HepG2 (cell line): ENCODE data around the gene CASZ1. TPM values are rescaled to one million over a fixed set of nuclear protein-coding genes. Genes with fewer than 3 reads are reported as not detected.

Experiments
- ATAC-seq: fragments of 200-7000 bp; cut with Tn5 transposase; 3 replicates; pipeline ENCODE4 v1.9.1; 2020; ENCODE audit warnings: mild to moderate bottlenecking, moderate library complexity
- BruUV-seq: library from RNA; stranded (reverse); fragments of 400-500 nt; replicated peaks from 2 replicates; lab custom pipeline; 2021; lab: Mats Ljungman, UMichigan
- CTCF ChIA-PET: fragments of 300-600 bp; formaldehyde crosslinking; extraction: SDS; loops from one replicate; lab custom pipeline; 2021; ENCODE audit warnings: low total read pairs, inconsistent platforms, low intra/inter-chr PET ratio; lab: Yijun Ruan, JAX
- POLR2A ChIA-PET: fragments of 350-600 bp; sonication (Branson Sonifier 250); formaldehyde crosslinking; loops from one replicate; lab custom pipeline; 2020; ENCODE audit warnings: antibody characterized with exemption, inconsistent platforms; lab: Yijun Ruan, JAX
- DNase-seq: peaks from one replicate; pipeline ENCODE4 v3.0.0-alpha.2; 2015; ENCODE audit warnings: low spot score
- FAIRE-seq: peaks from 3 replicates; lab custom pipeline; 2011; peaks lifted over from hg19 to GRCh38; lab: Jason Lieb, UNC
- H2AFZ ChIP-seq: one replicate; pipeline ENCODE4 v1.6.1; 2011; ENCODE audit warnings: low read length, inconsistent platforms
- H3K27ac ChIP-seq: fragments of 300-600 bp; 3 replicates; pipeline ENCODE4 v1.8.0; 2011; ENCODE audit warnings: mixed run types, mild to moderate bottlenecking, mixed read lengths, low read length, inconsistent platforms; ENCODE audit not compliant: insufficient read depth; ENCODE audit errors: extremely low read length
- H3K27me3 ChIP-seq, 2 experiments: fragments of 200-600 bp in 1 of 2; 2 replicates in 1 of 2; 3 replicates in 1 of 2; pipeline versions ENCODE4 v1.6.0 to v1.8.0; 2011; ENCODE audit warnings: low read length in 2 of 2, mild to moderate bottlenecking in 2 of 2, moderate library complexity in 2 of 2, inconsistent platforms in 1 of 2; ENCODE audit not compliant: insufficient read depth in 2 of 2, control insufficient read depth in 1 of 2
- H3K36me3 ChIP-seq, 2 experiments: fragments of 200-600 bp in 1 of 2; replicated peaks in 1 of 2; 2 replicates in 1 of 2; 3 replicates in 1 of 2; pipeline versions ENCODE4 v1.5.1 to v1.8.0; 2011; ENCODE audit warnings: low read length in 2 of 2, inconsistent platforms in 1 of 2; ENCODE audit not compliant: insufficient read depth in 2 of 2, control insufficient read depth in 1 of 2
- H3K4me1 ChIP-seq: 2 replicates; pipeline ENCODE4 v1.5.1; 2012; ENCODE audit warnings: low read length, inconsistent platforms; ENCODE audit not compliant: insufficient read depth
- H3K4me2 ChIP-seq: 2 replicates; pipeline ENCODE4 v1.6.0; 2011; ENCODE audit warnings: low read depth, low read length, inconsistent platforms
- H3K4me3 ChIP-seq, 3 experiments: fragments of 200-600 bp in 1 of 3; sonication (generic), shearing (Covaris generic) in 1 of 3; replicated peaks in 1 of 3; 2 replicates each; pipeline ENCODE4 v1.5.1; 2011 to 2016; ENCODE audit warnings: low read length in 3 of 3, inconsistent platforms in 2 of 3, low read depth in 2 of 3, mild to moderate bottlenecking in 2 of 3, control low read depth in 1 of 3, mixed read lengths in 1 of 3; ENCODE audit not compliant: insufficient read depth in 1 of 3
- H3K79me2 ChIP-seq: one replicate; pipeline ENCODE4 v1.6.1; 2011; ENCODE audit warnings: low read length, inconsistent platforms; ENCODE audit not compliant: insufficient read depth
- H3K9ac ChIP-seq: 2 replicates; pipeline ENCODE4 v1.6.0; 2011; ENCODE audit warnings: mild to moderate bottlenecking, low read depth, low read length, inconsistent platforms; ENCODE audit not compliant: insufficient read depth
- H3K9me3 ChIP-seq: 2 replicates; pipeline ENCODE4 v1.5.1; 2012; ENCODE audit warnings: mild to moderate bottlenecking, low read length
- H4K20me1 ChIP-seq: 2 replicates; pipeline ENCODE4 v1.6.0; 2011; ENCODE audit warnings: inconsistent platforms, mild to moderate bottlenecking, low read length, moderate library complexity; ENCODE audit not compliant: insufficient read depth
- BRD4 ChIP-seq: sonication (generic); formaldehyde crosslinking; IDR thresholded peaks from 2 replicates; pipeline ENCODE4 v1.4.0; 2020; ENCODE audit warnings: missing genetic modification reagents
- DMTF1 ChIP-seq: sonication (generic); formaldehyde crosslinking; IDR thresholded peaks from 2 replicates; pipeline ENCODE4 v1.4.0; 2020; ENCODE audit warnings: mild to moderate bottlenecking, missing genetic modification reagents
- DPF2 ChIP-seq: sonication (generic); formaldehyde crosslinking; IDR thresholded peaks from 2 replicates; pipeline ENCODE4 v1.4.0; 2020; ENCODE audit warnings: mild to moderate bottlenecking, low read depth, missing genetic modification reagents, borderline replicate concordance
- GTF3A ChIP-seq: sonication (generic); formaldehyde crosslinking; conservative IDR thresholded peaks from 2 replicates; pipeline ENCODE4 v1.4.0; 2020; ENCODE audit warnings: mild to moderate bottlenecking, missing genetic modification reagents
- HMGA1 ChIP-seq: sonication (generic); formaldehyde crosslinking; conservative IDR thresholded peaks from 2 replicates; pipeline ENCODE4 v1.4.0; 2020; ENCODE audit warnings: missing genetic modification reagents
- MED8 ChIP-seq: sonication (generic); formaldehyde crosslinking; IDR thresholded peaks from 2 replicates; pipeline ENCODE4 v1.8.1; 2023; ENCODE audit warnings: mild to moderate bottlenecking, missing genetic modification reagents; ENCODE audit not compliant: insufficient replicate concordance
- NR2F1 ChIP-seq, 2 experiments: fragments of 450-650 bp in 1 of 2; formaldehyde crosslinking in 1 of 2; IDR thresholded peaks; 2 replicates each; pipeline versions ENCODE4 v1.5.0 to v1.6.1; 2016 to 2020; ENCODE audit warnings: mild to moderate bottlenecking in 1 of 2, missing compliant biosample characterization in 1 of 2, missing genetic modification reagents in 1 of 2, moderate library complexity in 1 of 2
- NR2F6 ChIP-seq, 2 experiments: IDR thresholded peaks; 2 replicates each; pipeline ENCODE4 v1.6.1; 2016; ENCODE audit warnings: antibody characterized with exemption in 1 of 2, mild to moderate bottlenecking in 1 of 2
- SALL1 ChIP-seq: sonication (generic); formaldehyde crosslinking; IDR thresholded peaks from 2 replicates; pipeline ENCODE4 v1.8.0; 2022; ENCODE audit warnings: mild to moderate bottlenecking, missing genetic modification reagents
- SOX5 ChIP-seq: IDR thresholded peaks from 2 replicates; pipeline ENCODE4 v1.6.1; 2016; ENCODE audit warnings: borderline replicate concordance
- SP1 ChIP-seq, 2 experiments: fragments of 450-650 bp in 1 of 2; sonication (generic) in 1 of 2; formaldehyde crosslinking in 1 of 2; IDR thresholded peaks; 2 replicates each; pipeline versions ENCODE4 v1.4.0 to v1.6.1; 2016 to 2020; ENCODE audit warnings: missing genetic modification reagents in 1 of 2
- TEAD3 ChIP-seq: optimal IDR thresholded peaks from 2 replicates; pipeline ENCODE3; 2016; ENCODE audit warnings: borderline replicate concordance
- THAP11 ChIP-seq: IDR thresholded peaks from 2 replicates; pipeline ENCODE4 v1.6.1; 2016; ENCODE audit warnings: missing biosample characterization, missing genetic modification reagents
- ZBTB25 ChIP-seq: IDR thresholded peaks from 2 replicates; pipeline ENCODE4 v1.6.1; 2018; ENCODE audit warnings: missing genetic modification reagents
- ZNF101 ChIP-seq: sonication (generic); formaldehyde crosslinking; IDR thresholded peaks from 2 replicates; pipeline ENCODE4 v1.4.0; 2020; ENCODE audit warnings: mild to moderate bottlenecking, low read depth, missing genetic modification reagents, borderline replicate concordance
- ZNF17 ChIP-seq: sonication (generic); formaldehyde crosslinking; IDR thresholded peaks from 2 replicates; pipeline ENCODE4 v1.5.0; 2020; ENCODE audit warnings: mild to moderate bottlenecking, missing genetic modification reagents
- ZNF557 ChIP-seq: sonication (generic); formaldehyde crosslinking; IDR thresholded peaks from 2 replicates; pipeline ENCODE4 v1.4.0; 2020; ENCODE audit warnings: missing genetic modification reagents
- ZNF580 ChIP-seq: IDR thresholded peaks from 2 replicates; pipeline ENCODE4 v1.6.1; 2016; ENCODE audit warnings: low read depth, borderline replicate concordance
- ZNF776 ChIP-seq: sonication (generic); formaldehyde crosslinking; IDR thresholded peaks from 2 replicates; pipeline ENCODE4 v1.4.0; 2020; ENCODE audit warnings: mild to moderate bottlenecking, missing genetic modification reagents
- WGBS: methylation state at CpG from one replicate; pipeline ENCODE4 v1.1.6; 2017; ENCODE audit warnings: low lambda C conversion rate; 5-methylcytosine and 5-hydroxymethylcytosine counted together
- in situ Hi-C: cut with HindIII; loops from 2 replicates; pipeline ENCODE4 v1.10.0; 2017; ENCODE audit warnings: low pct_unique_long_range_greater_than_20kb; ENCODE audit not compliant: extremely low pct_ligation_motif_present
- intact Hi-C: fragments of 100-400 bp; cut with micrococcal nuclease; formaldehyde crosslinking; loops from one replicate; pipeline ENCODE4 v1.10.0; 2022; ENCODE audit not compliant: unreplicated experiment
- polyA plus RNA-seq, 8 experiments: library from polyadenylated mRNA; depleted of rRNA in 3 of 8; stranded (reverse) in 7 of 8; unstranded in 1 of 8; fragments of >200 nt; fragmentation: Illumina TruSeq in 4 of 8; extraction: Trizol in 4 of 8; gene quantifications; 2 replicates each; pipeline versions ENCODE4 v1.2.1 to v1.2.3, GENCODE V29; 2011 to 2016; ENCODE audit warnings: low read depth in 4 of 8, missing spikeins in 1 of 8, mixed read lengths in 1 of 8; ENCODE audit not compliant: insufficient read depth in 1 of 8
- total RNA-seq, 5 experiments: library from RNA; depleted of rRNA; stranded (reverse); fragments of >200 nt; fragmentation: Illumina TruSeq; extraction: Trizol; gene quantifications; 2 replicates each; pipeline ENCODE4 v1.2.3, GENCODE V29; 2016; ENCODE audit warnings: low read depth in 1 of 5

Gene CASZ1
- total and polyA plus RNA-seq, 2 of the 13 experiments (the other 11 are each of a cell fraction or from before 2014, with no cell fraction given), result 1.9 to 3.7 TPM

GRCh38 chr1:10836726-10837125 is 40.3 kb upstream of the CASZ1 start:
- intact Hi-C loops, result no loop called here
- FAIRE-seq, result no peak

GRCh38 chr1:10835822-10836421 is 39.5 kb upstream of the CASZ1 start:
- POLR2A ChIA-PET, result no interaction called here
- peak overlapping the region; percentile 53 for H3K4me2 ChIP-seq
- peak; percentile 89 for ATAC-seq
- TF ChIP-seq ZNF580 (0 out of 2 replicates have a peak, but pooled peaks have one; percentile 37), ZNF776 (CRISPR knock-in tag) (no peak), SP1 (IDR thresholded peaks at IDR 0.05) (no peak), SP1 (CRISPR knock-in tag; IDR thresholded peaks at IDR 0.05) (peak; percentile 36; the same call in 1 of the 2 replicates), MED8 (CRISPR knock-in tag) (no peak), NR2F1 (CRISPR knock-in tag; IDR thresholded peaks at IDR 0.05) (no peak), THAP11 (CRISPR knock-in tag) (no peak), SOX5 (CRISPR knock-in tag) (no peak), DMTF1 (CRISPR knock-in tag) (no peak), NR2F6 (IDR thresholded peaks at IDR 0.05) (no peak), NR2F6 (CRISPR knock-in tag; IDR thresholded peaks at IDR 0.05) (no peak), GTF3A (CRISPR knock-in tag) (no peak), SALL1 (0 out of 2 replicates have a peak, but pooled peaks have one; percentile 18), ZBTB25 (CRISPR knock-in tag) (no peak)

More at GRCh38 chr1:10836726-10837125, 40.3 kb upstream of the CASZ1 start:
- no peak overlapping the region for H2AFZ ChIP-seq
- H3K4me3 ChIP-seq, result no peak overlapping the region
- 77% methylated on average over 7 of the region's 11 CpGs for WGBS
- DNase-seq (no peak), ATAC-seq (no peak)
- CTCF ChIA-PET, result no interaction called here
- H4K20me1 ChIP-seq, result no peaks in the 10 kb centered on the region
- in situ Hi-C loops, result no loop called here
- H3K27ac ChIP-seq, result no peak overlapping the region
- H3K36me3 ChIP-seq, result no peaks in the 10 kb centered on the region
- H3K9ac ChIP-seq, result no peak overlapping the region
- H3K27me3 ChIP-seq, result peaks cover 0 to 10% of the 10 kb centered on the region in 2 experiments; a peak in 3 of 5 replicates
- H3K9me3 ChIP-seq, result no peaks in the 10 kb centered on the region
- H3K79me2 ChIP-seq, result no peaks in the 10 kb centered on the region
- POLR2A ChIA-PET, result no interaction called here
- no peak overlapping the region for H3K4me2 ChIP-seq
- H3K4me1 ChIP-seq, result no peaks in the 10 kb centered on the region
- no TSS peak for BruUV-seq
- TF ChIP-seq TEAD3 (no peak), ZNF557 (CRISPR knock-in tag) (no peak), ZNF17 (CRISPR knock-in tag) (no peak), ZNF101 (CRISPR knock-in tag) (no peak), BRD4 (no peak), DPF2 (CRISPR knock-in tag) (no peak), HMGA1 (CRISPR knock-in tag) (no peak)

More at GRCh38 chr1:10835822-10836421, 39.5 kb upstream of the CASZ1 start:
- H3K9ac ChIP-seq, result no peak overlapping the region
- CTCF ChIA-PET, result no interaction called here
- H3K27me3 ChIP-seq, result peaks cover 0 to 10% of the 10 kb centered on the region in 2 experiments; a peak in 3 of 5 replicates
- no peaks in the 10 kb centered on the region for H3K79me2 ChIP-seq
- no peaks in the 10 kb centered on the region for H3K4me1 ChIP-seq
- H3K4me3 ChIP-seq, result no peak overlapping the region; a peak in 1 of 6 replicates
- H2AFZ ChIP-seq, result no peak overlapping the region
- DNase-seq (peak; percentile 61), FAIRE-seq (no peak)
- H3K36me3 ChIP-seq, result no peaks in the 10 kb centered on the region
- in situ Hi-C loops (no loop called here), intact Hi-C loops (no loop called here)
- H3K9me3 ChIP-seq, result no peaks in the 10 kb centered on the region
- H4K20me1 ChIP-seq, result no peaks in the 10 kb centered on the region
- no TSS peak for BruUV-seq
- 47% methylated on average over 3 of the region's 31 CpGs for WGBS
- no peak overlapping the region for H3K27ac ChIP-seq
